T-helper 2 cell (primary cell): ENCODE measurements around the gene ARPC5.

Experiments used
- DNase-seq, 5 experiments: peaks; one replicate each; pipeline versions ENCODE4 v3.0.0 to v3.0.0-alpha.2; 2012 to 2022

ARPC5 gene

DNA sequence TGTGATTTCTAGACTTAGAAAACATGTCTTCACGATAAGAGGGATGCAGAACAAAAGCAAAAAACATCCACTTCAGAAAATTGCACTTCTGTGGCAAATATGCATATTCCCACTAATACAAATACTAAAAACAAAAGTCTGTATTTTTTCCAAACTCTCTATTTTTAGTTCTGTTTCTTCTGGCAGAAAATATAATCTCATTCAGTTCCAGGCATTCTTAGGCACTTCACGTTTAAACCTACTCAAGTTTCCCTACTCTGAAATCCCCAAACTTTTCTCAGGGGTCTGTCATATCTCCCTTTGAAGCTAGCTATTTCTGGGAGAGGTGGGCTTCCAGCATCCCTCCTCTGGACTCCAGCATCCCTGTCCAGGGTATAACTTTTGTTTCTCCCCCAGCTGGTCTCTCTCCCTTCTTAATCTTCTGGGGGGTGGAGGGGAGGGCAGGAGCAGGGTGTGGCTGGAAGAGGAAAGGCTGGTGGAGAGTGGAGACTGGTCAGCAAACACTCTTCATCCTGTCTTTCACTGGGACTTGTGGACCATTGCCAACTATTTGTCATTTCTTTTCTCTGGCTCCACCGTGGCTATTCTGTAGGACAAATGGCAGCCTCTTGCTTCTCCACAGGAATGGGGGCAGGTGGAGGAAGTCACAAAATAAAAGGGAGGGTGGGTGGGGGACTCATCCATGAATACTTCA is 25.7 kb downstream of the ARPC5 start:
- no peak for DNase-seq

- DNase-seq: peak in 1 of 5 experiments; percentile 9
Measured at GRCh38 chr1:183609313-183609712, 26.3 kb downstream of the ARPC5 start.

DNA sequence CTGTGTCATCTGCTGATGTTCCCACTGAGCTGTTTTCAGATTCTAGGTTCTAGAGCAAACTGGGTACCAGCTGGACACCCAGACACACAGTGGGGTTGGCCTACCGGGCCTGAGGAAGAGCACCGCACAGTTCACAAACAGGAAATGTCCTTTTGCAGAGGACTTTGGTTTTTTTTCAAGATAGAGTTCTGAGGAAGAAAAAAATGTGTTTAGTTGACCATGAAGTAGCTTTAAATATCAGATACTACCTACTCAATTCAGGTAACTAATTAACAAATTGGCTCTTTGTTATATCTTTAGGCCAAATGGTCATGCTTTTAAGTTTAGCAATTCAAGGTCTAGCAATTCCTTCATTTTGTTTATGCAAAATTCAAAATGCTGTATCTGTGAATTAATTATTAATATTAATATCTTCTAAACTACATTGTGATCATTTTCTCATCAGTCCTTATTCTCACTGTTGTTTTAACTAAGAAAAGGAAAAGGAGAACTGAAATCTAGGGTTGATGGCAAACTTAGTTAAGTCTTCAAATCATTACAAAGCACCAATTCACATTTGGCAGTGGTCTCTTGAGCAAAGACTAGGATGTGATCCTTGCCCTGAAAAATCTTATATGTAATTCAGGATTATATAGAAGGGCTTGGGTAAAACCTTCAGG is 28.1 kb downstream of the ARPC5 start:
- no peak for DNase-seq

- no peak for DNase-seq
Measured at GRCh38 chr1:183605904-183606303, 29.7 kb downstream of the ARPC5 start.

DNA sequence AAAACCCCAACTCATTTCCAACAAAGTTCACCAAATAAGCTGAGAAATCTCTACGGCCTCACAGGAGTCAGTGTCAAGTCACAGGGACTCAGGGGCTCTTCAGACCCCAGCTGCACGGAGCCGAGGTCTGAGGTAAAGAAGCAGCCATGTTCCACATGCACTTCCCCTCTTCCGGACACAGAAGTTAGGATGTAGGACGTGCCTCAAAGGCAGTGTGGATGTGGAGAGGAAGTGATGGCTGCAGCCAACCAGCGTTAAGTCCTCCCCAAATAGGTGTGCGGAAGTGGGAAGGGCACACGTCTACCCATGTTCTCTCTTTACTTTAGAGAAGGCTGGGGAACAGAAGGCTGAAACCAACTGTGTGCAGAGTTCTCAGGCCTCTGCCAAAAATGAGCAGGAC is 30.8 kb downstream of the ARPC5 start:
- DNase-seq: no peak

DNA sequence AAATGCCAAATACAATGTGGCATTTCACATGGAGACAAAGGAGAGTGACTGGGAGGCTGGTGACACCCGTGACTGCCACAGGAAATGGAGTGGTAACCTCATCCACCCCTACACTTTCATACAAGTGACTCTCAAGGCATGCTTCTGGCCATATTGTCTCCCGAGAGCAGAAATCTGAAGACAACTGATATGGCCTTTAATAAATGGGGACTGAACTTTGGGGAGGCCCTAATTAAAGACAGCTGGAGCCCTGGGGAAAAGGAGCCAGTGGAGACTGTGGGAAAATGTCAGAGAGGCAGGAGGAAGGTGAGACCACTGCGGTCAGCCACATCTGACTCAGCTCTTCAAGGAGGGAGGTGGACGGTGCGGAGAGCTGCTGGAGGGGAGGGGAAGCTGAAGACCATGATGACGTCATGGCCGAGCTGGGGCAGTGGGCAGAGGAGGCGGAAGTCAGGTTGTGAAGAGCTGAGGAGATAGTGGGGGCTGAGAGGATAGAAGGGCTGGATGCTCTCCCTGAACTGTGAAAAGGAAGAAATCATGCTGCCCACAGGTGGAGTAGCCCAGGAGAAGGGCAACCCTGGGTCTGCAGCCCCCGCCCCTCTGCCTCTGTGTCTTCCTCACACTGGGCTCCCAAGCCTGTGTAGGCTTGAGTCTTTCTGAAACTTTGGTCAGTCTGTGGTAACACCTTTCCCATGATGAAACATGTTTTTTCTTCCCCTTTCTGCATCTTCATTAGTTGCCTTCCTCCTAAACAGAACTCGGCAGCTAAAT is 31.4 kb downstream of the ARPC5 start:
- no peak for DNase-seq

DNA sequence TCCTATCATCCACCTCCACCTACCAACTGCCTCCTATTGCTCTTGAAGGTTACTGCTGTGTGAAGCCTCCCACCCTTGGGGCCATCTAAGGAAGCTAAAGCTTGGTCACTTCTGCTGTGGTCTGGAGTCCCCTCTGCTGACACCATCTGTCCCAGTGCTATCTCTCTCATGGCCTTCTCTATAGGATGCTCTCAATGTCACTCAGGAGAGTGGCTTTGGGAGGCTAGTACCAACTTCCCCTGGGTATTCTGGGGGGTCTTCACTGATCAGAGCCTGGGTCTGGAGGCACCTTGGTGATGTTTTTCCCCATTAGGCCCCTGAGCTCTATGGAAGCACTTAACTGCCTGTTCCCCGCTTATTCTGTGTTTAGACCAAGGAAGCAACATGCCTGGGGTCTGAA is 33.1 kb downstream of the ARPC5 start:
- DNase-seq: no peak

GRCh38 chr1:183600634-183601033 is 34.9 kb downstream of the ARPC5 start:
- DNase-seq: no peak

GRCh38 chr1:183600136-183600535 is 35.4 kb downstream of the ARPC5 start:
- DNase-seq: peak in 1 of 5 experiments; percentile 18

DNA sequence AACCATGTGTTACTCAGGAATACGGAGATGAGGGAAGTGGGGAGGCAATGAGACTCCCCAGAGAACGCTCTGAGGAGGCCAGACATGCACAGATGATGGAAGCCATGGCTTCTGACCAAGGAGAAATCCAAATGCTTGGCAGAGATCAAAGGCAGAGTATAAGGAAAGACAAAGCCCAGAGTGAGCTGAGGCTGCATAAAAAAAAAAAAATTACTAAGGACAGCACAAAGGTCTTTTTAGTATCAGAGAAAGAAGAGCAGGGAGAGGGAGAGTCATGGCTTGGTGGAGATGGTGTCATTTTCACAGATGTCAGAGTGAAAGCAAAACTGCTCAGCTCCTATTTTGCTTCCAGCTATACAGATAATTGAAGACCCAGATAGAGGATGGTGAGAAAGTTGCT is 37.2 kb downstream of the ARPC5 start:
- DNase-seq: no peak

GRCh38 chr1:183597656-183598347 is 37.8 kb downstream of the ARPC5 start:
- DNase-seq: no peak

- DNase-seq: no peak
Measured at GRCh38 chr1:183596500-183596899, 39.1 kb downstream of the ARPC5 start.

DNA sequence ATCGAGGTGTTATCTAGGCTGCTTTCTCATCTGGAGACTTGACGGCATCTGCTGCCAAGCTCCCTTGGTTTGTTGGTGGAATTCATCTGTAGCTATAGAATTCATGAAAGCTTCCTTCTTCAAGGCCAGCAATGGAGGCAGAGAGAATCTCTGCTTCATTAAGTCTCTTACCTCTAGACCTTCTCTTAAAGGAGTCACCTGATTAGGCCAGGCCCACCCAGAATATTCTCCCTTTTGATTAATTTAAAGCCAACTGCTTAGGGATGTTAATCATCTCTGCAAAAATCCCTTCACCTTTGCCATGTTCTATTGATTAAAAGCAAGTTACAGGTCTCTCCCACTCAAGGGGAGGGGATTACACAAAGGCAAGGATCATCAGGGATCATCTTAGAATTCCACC is 40.0 kb downstream of the ARPC5 start:
- DNase-seq: no peak

DNA sequence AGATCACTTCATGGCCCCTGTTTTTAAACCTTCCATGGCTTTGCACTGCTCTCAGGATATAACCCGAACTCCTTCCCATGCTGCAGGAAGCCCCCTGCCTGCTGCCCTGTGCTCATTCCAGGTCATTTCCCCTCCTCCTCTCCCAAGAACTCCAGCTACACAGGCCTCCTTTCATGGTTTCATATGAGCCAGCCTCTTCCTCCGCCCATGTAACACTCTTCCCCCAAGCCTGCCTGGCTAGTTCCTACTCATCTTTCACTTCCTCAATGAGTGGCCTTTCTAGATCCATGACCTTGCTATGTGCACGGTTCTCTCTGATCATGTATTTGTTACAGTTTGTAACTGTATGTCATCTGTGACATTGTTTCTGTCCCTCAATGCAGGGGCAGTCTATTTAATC is 42.2 kb downstream of the ARPC5 start:
- no peak for DNase-seq

DNA sequence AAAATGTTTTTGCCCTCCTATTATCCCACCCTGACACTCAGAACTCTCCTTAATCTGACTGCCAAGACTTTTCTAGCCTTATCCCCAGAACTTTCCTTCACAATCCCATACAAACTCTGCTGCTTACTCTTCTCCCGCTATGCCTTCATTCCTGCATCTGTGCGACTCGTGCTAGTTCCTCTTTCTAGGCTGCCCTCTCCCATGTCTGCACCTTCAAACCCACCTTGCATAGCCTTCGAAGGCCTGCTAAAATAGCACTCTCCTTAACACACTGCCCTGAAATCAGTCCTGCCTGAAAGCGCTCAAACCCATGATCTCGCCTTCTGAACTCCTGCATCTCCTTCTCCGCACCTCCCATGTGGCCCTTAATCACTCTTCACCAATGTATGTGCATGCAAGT is 42.9 kb downstream of the ARPC5 start:
- DNase-seq: no peak

GRCh38 chr1:183590244-183591191 is 45.1 kb downstream of the ARPC5 start, which contains the start of gene NCF2:
Gene NCF2, minus strand, starts transcription at chr1:183590459. Its CDS starts 130 bp downstream, at chr1:183590329.
- DNase-seq: peak in 1 of 5 experiments; percentile 89

DNA sequence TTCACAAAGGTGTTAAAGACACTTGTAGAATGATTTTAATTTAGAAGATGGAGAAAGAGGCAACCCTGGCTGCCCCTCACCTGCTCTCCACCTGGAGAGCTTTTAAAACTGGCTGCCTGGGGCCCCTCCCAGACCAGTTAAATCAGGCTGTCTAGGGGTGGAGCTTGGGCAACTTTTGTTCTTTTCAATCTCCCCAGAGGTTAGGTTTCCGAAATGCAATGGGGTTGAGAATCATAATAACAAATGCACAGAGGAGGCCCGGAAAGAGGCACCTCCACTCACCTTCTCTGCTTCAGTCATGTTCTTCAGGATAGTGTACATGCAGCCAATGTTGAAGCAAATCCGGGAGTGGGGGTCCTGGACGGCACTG is 45.7 kb downstream of the ARPC5 start:
- DNase-seq: peak in 1 of 5 experiments; percentile 44

DNA sequence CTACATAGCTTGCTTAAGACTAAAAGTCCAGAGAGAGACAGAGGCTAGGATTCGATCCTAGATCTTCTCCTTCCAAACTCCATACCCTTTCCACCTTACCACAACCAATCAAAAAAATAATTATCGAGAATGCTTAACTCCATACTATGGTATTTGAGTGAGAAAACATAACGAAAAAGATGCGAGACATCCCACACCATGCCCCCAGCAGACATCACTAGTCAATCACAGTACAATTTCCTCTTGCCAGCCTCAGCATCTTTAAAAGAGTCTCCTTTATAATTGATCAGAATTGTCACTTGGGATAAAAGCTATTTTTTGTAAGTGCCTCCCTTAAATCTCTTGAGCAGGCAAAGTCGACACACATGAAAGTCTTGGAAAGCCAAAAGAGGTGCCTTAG is 46.2 kb downstream of the ARPC5 start:
- DNase-seq: peak in 1 of 5 experiments; percentile 48

DNA sequence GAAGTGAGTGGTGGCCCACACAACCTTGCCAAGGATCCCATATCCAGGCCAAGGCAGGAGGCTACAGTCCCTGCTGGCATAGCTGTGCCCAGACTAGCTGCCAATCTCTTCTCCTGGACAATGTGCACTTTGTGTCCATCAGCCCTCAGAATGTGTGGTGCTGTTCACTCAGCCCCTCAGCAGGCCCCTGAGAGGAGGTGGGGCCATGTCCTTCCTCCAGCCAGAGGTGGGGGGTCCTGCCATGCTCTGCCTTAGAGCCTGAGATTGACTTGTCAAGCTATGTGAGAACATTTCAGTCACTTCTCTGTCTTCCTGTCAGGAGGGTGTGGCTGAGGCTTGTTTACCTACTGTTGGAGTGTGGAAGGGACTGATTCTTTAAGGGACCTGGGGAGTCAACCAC is 46.8 kb downstream of the ARPC5 start:
- peak in 1 of 5 experiments; percentile 38 for DNase-seq

- DNase-seq: no peak
Measured at GRCh38 chr1:183586926-183587325, 48.7 kb downstream of the ARPC5 start.

DNA sequence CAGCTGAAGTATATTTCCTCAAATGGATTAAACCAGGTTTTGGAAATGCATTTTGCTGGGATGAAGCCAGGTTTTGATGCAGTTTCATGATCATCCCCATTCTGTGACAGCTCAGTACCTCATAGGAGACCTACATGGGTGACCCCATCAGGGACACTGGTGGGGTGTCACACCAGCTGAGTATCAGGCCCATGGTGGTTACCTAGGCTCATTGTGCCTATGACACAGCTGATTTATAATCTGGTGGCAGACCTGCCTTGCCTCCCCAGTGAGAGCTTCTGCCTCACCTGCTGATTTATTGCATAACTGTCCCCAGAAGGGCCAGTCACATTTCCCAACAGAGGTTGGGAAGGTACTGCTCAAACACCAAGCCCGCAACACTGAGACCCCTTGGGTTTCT is 49.1 kb downstream of the ARPC5 start:
- DNase-seq: no peak

DNA sequence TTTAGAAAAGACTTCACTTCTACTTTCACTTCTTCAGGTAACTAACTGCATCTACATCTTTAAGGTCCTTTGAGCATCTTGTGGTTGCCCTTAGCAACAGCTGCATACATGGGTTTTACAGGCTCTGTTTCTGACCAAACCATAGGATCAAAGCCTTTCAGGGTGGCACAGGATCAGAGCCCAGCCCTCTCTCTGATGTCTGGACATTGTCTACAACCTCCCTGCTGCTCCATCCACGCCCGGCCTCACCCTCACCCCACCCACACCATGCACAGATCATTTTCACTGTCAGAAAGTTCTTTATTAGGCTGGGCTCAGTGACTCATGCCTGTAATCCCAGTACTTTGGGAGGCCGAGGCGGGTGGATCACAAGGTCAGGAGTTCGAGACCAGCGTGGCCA is 50.5 kb downstream of the ARPC5 start:
- peak in 1 of 5 experiments; percentile 31 for DNase-seq
